Loucy (cell line): ENCODE measurements around the gene ZFYVE26.

Source experiments
- EZH2phosphoT487 ChIP-seq: fragments of 200-600 bp; IDR thresholded peaks from 2 replicates; pipeline ENCODE4 v1.6.1; 2018; ENCODE audit warnings: antibody characterized with exemption, mild to moderate bottlenecking, moderate library complexity, borderline replicate concordance
- TF ChIP-seq, protein P1 (sequence below): fragments of 200-600 bp; sonication (generic); conservative IDR thresholded peaks from 2 replicates; pipeline ENCODE4 v1.5.1; 2014; ENCODE audit warnings: mild to moderate bottlenecking, antibody characterized with exemption, low read length

DNA sequence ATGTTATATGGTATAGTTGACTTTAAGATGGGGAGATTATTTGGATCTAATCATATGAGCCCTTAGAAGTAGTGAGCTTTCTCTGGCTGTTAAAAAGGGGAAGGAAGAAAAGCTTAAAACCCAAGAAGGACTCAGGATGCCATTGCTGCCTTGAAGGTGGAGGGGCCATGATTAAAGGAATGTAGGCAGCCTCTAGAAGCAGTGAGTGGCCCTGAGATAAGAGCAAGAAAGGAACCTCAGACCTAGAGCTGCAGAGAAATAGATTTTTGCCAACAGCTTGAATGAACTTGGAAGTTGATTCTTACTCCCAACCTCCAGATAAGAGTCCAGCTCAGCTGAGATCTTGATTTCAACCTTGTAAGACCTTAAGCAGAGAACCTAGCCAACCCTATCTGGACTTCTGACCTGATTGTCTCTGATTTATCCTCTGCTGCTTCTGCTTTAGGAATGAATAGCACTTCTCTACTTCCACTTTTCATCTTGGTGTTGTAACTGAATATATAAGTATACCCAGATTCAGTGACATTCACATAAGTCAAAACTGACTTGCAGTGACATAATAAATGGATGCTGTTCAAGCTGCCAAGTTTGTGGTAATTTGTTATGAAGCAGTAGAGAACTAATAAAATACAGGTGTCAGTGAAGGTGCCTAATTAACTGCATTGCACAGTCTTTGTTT, 36.7 kb upstream of the ZFYVE26 start:
- TF ChIP-seq, protein P1, sequence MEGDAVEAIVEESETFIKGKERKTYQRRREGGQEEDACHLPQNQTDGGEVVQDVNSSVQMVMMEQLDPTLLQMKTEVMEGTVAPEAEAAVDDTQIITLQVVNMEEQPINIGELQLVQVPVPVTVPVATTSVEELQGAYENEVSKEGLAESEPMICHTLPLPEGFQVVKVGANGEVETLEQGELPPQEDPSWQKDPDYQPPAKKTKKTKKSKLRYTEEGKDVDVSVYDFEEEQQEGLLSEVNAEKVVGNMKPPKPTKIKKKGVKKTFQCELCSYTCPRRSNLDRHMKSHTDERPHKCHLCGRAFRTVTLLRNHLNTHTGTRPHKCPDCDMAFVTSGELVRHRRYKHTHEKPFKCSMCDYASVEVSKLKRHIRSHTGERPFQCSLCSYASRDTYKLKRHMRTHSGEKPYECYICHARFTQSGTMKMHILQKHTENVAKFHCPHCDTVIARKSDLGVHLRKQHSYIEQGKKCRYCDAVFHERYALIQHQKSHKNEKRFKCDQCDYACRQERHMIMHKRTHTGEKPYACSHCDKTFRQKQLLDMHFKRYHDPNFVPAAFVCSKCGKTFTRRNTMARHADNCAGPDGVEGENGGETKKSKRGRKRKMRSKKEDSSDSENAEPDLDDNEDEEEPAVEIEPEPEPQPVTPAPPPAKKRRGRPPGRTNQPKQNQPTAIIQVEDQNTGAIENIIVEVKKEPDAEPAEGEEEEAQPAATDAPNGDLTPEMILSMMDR, result no peak
- TF ChIP-seq EZH2phosphoT487, result no peak
